Activated effector memory CD4-positive, alpha-beta T cell treated with Interleukin-2 at 50 U/mL for 16 hours (primary cell): ENCODE measurements around the gene RPTOR.
"Not testable (repeated sequence)": the region's sequence is repeated elsewhere in the genome, so short reads cannot be mapped to it uniquely, and the experiment has no call there.

Experiments
- DNase-seq: peaks from one replicate; pipeline ENCODE4 v3.0.0-alpha.2; 2020

The RPTOR gene

DNA sequence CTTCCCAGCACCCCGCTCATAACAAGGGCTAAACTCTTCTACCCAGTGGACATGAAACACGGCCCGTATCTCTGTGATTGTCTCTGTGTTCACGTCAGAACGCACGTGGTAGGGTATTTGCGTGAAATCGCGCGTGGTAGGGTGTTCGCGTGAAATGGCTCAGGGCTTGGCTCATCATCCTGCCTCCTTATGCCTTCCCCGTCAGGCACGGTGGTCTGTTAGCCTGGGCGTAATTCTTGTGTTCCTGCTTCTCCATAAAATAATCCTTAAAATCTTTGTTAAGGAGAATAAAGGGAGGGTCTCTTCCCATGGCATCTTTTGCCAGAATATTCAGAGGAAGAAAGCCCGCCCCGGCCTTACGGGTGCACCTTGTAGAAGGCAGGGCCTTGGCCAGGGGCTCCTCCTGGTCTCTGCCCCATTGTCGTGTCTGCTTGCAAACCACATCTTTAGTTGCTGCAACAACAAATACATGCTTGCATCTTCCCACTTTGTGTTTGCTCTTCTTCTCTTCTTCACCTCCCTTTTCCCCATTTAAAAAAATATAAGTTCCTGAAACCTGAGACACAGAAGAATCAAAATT, 330.3 kb downstream of the RPTOR start:
- DNase-seq: no peak

DNA sequence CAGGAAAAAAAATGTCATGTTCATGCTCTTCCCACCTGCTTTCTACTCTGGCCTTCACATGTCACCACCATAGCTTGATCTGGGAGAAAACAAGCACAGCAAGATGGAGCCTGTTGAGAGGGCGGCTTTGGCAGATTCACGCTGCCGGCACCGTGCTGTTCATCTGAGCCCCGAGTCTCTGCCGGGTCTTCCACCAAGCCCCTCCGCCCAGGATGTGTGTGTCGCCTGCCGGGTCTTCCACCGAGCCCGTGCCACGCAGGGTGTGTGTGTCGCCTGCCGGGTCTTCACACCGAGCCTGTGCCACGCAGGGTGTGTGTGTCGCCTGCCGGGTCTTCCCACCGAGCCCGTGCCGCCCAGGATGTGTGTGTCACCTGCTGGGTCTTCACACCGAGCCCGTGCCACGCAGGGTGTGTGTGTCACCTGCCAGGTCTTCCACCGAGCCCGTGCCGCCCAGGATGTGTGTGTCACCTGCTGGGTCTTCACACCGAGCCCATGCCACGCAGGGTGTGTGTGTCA, 330.9 kb downstream of the RPTOR start:
- DNase-seq: not testable (repeated sequence)

DNA sequence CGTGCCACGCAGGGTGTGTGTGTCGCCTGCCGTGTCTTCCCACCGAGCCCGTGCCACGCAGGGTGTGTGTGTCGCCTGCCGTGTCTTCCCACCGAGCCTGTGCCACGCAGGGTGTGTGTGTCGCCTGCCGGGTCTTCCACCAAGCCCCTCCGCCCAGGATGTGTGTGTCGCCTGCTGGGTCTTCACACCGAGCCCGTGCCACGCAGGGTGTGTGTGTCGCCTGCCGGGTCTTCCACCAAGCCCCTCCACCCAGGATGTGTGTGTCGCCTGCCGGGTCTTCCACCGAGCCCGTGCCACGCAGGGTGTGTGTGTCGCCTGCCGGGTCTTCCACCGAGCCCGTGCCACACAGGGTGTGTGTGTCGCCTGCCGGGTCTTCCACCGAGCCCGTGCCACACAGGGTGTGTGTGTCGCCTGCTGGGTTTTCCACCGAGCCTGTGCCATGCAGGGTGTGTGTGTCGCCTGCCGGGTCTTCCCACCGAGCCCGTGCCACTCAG, 331.9 kb downstream of the RPTOR start:
- DNase-seq: not testable (repeated sequence)

DNA sequence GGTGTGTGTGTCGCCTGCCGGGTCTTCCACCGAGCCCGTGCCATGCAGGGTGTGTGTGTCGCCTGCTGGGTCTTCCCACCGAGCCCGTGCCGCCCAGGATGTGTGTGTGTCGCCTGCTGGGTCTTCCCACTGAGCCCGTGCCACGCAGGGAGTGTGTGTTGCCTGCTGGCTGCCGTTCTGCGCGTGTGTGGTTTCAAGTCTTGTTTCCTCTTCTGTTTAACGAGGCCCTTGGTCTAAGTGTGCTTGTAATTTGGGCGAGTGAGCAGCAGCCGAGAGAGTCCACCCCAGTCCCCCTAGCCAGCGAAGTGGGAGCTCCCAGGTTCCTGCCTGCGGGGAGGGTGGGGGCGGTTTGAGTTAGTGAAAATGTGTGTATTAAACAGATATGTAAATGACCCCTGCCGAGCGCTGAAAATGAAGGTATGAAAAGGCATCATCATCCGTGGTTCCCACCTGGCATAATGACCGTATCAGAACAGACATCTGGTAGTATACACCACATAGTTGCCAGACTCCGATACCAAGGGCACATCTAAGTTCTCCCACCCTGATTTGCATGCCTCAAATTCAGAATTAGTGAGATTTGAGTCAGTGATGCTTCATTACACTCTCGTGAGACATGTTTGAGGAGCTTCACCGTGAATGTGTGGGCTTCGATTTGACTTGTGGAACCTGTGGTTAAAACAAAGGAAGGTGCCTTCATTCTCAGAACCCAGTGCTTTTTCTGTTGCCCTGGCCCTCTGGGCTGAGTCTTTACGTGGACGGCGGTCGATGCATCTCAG, 332.5 kb downstream of the RPTOR start:
- peak; percentile 26 for DNase-seq

DNA sequence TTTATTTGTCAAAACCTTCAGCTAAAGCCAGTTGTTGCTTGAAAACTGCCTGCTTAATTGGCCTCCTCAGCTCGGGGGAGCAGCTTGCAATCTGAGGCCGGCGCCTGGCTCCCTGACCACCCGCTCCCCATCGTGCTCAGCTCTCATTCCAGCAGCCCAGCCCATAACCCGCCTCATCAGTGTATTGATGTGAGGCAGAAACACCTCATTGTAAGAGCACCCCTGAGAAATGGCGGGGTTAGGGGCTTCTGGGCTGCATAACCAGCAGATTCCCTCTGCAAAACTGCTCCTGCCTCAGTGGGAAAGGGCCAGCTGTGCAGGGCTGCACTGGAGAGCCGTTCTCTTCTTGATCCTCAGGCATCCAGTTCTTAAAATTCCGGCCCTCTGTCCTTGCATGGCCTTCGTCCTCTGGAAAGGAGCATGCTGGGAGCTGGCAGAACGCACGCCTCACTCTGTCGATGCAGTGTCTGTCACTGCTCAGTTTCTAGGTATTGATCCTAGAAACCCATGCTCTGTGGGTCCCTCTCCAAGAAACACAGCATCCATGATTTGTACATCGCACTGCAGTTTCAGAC, 333.2 kb downstream of the RPTOR start:
- no peak for DNase-seq

DNA sequence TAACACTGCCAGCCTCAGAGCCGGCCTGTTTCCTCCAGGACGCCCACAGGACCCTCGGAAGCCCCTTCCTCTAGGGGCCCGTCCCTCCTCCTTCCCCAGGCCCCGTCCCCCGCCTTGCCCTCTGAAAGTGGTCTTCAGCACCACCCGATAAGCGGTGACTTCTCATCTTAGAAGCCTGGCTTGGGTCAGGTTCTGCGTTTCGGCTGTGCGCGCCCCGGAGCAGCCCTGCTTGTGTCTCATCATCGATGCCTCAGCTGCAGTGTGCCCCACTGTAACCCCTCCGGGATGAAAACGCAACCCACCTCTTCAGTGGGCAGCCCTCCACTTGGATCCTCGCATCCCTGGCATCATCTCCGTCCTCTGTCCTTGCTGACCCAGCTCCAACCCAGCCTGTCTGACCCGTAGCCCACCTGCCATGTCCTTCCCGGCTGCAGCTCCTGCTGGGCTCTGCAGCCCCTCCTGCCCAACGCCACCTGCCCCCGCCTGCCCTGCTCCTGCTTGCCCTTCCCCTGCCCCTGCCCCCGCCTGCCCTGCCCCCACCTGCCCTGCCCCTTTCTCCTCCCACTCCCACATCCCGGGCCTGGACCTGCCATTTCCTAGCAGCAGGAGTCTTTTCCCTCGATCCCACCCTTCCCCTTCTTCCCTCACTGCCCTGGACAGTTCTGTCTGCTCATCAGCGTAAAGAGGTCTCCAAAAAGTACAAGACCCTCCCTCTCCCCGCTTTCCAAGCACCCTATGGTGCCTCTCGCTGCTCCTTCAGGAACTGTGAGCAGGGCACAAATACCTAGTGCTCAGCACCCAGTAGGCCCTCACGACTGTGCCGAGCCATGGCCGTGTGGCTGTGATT, 334.5 kb downstream of the RPTOR start:
- DNase-seq: no peak

DNA sequence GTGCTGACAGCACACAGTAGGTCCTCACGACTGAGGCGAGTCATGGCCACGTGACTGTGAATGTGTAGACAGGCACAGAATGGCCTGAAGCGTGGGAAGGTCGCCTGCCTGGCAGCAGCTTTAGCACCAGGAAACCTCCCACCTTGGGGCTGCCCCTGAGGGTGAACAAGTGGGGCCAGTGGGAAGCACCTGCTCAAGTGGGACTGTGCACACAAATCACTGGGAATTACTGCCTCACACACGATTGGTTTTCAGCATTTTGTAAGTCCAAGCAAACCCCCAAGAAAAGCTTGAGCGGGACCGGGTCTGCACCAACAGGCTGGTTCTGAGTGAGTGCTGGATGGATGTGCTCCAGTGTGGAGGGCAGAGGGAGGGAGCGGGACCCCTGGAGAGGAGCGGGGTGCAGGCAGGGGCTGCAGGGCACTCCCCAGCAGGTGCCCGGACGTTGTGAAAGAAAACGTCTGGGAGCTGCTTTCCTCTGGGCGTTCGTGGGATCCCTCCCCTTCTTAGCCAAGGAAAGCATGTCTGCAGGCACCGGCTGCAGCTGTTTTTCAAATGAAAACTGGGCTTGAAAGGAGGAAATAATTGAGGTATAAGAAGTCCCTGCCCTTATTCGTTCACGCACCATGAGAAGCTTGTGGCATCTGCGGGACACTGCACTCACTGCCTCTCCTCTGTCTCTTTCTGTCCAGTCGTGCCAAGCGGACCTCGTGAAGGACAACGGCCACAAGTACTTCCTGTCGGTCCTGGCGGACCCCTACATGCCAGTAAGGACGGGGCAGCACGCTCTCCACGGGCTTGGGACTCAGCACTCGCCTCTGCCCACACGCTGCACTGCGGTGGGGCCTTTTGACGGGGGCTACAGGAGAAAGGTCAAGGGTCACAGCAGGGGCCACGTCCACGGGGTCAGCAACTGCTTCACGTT, 335.3 kb downstream of the RPTOR start:
- no peak for DNase-seq

DNA sequence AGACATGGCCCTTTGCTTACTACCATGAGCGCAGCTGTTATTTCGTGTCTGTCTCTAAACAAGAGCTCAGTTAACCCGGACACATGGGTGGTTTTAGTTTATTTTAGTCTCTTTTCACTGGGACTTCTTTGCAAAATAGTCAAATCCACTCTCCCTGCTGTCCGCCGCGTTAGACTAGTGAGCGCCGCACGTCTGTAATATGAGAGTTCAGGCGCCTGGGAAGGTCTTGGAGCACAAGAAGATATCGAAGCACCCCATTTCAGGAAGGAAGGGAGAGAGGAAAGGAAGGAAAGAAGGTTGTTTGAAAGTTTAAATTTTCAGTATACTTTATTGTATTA, 336.0 kb downstream of the RPTOR start:
- DNase-seq: no peak

DNA sequence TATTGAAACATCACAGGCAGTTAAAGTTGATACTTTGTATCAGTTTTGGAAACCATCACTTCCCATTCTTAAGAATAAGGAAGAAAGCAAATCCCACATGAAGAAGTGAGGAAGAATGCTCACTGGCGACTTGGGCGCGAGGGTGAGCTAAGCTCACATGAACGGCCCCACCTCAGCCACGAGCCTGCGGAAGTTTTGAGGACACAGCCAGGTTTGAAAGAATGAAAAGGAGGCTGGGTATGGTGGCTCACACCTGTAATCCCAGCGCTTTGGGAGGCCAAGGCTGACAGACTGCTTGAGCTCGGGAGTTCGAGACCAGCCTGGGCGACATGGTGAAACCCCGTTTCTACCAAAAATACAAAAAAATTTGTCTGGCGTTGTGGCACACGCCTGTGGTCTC, 336.7 kb downstream of the RPTOR start:
- no peak for DNase-seq

DNA sequence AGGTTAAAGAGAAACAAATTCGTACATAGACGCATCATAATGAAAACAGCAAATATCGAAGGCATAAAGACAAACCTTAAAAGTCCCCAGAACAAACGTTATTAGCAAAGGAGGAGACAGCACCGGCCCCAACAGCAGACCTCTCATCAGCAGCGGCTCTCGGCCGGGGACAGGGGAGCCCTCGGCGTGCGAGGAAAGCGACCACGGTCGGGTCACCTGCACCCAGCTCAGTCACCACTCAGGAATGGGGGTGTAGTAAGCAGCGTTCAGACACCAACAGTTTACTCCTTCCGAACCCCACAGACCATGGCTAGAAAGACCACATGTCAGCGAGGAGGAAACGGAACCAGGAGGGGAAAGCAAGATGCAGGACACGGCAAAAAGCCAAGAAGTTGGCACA, 337.7 kb downstream of the RPTOR start:
- no peak for DNase-seq

DNA sequence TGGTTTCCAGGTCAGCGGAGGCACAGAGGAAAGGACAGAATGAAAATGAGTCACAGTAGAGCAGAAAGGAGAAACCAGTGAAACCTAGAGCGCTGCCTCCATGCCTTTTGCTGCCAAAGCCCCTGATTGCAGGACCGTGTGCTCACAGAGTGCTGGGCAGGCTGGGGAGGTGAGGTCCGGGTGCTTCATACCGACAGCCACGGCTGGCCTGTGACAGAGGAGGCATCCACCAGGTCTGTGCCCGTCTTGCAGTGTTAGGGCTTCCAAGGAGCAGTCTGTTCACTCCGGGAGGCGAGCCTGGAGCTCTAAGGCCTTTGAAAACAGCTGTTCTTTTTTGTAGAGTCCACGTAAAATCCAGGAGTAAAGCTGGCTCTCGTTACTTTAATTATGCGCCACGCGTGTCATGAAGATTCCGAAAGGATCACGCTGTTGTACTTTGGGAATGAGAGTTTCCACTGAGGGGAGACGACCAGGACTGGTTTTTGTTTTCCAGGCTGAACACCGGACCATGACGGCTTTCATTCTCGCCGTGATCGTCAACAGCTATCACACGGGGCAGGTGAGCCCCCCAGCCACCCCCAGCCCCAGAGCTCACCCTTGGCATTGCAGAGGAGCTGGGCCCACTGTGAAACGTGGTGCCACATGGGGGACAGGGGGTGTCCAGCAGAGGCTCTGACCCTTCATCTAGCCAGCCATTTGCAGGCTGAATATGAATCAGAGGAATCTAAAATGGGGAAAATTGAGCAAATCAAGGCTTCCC, 338.5 kb downstream of the RPTOR start:
- DNase-seq: no peak

DNA sequence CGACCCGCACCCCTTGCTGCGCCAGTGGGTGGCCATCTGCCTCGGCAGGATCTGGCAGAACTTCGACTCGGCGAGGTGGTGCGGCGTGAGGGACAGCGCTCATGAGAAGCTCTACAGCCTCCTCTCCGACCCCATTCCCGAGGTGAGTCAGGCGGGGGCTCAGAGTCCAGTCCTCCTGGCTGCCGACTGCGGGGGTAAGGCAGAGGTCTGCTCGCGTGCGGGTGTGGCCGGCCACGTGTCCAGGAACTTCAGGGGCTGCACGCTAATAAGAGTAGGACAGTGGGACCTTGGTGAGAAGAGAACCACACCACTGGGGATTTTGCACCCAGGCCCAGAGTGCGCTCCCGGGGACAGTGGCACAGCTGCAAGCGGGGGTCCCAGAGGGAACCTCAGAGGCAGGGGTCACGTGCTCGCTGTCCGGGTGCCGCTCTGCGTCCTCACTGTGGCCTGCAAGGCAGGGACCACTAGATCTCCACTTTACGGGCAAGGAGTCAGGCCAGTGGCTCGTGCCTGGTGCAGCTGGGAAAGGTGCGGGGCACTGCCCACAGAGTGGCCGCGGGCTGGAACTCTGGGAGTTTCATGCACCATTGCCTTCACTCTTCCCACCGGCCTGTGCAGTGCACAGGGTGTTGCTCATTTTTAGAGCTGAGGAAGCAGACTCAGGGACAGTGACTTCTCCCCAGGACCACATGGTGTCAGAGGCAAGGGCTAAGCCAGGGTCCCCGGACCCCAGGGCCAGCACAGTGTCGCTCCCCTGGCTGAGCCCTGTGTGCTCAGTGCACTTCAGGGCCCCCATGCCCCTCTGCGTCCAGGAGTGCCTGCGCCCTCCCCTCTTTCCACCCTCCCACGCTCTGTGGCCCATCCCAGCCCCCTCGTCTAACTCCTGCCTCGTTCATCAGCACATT, 339.4 kb downstream of the RPTOR start:
- DNase-seq: no peak

DNA sequence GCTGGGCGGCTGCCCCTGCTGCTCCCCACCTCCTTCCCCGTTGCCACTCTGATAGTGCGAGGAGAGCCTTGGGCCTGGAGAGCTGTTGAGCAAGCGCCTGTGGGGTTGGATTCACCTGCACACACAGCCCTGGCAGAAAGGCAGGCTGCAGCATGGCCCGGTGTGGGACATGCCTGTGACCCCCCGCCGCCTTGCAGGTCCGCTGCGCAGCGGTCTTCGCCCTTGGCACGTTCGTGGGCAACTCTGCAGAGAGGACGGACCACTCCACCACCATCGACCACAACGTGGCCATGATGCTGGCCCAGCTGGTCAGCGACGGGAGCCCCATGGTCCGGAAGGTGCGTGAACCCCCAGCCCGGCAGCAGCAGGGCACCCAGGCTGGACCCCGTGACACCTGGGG, 340.2 kb downstream of the RPTOR start:
- DNase-seq: no peak

DNA sequence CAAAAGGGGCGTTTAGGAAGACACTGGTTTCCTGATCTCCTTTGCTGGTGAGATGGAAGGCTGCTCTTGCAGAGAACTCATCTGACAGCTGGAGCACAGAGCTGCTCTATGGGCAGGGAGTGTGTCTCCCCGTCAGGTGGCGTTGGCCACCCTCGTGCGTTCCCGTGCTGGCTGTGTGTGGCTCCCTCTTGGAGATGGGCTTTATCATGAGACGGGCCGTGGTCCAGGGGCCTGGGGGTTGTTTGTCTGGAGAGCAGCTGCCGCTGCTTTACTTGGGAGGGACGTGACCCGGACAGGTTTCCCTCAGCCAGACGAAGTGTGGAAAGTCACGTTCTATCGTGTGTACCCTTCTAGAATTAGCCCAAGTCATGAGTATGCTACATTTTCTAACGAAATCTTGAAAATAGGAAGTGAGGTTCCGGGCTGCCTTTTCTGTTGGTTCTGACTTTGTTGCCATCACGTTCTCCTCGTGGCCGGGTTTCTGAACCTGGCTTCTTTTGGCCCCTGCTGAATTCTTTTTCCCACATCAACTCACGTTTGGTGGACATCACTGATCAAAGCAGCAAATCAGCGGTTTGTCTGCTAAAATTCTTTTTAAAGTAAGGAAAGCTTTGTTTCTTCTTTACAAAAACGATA, 341.4 kb downstream of the RPTOR start:
- no peak for DNase-seq

DNA sequence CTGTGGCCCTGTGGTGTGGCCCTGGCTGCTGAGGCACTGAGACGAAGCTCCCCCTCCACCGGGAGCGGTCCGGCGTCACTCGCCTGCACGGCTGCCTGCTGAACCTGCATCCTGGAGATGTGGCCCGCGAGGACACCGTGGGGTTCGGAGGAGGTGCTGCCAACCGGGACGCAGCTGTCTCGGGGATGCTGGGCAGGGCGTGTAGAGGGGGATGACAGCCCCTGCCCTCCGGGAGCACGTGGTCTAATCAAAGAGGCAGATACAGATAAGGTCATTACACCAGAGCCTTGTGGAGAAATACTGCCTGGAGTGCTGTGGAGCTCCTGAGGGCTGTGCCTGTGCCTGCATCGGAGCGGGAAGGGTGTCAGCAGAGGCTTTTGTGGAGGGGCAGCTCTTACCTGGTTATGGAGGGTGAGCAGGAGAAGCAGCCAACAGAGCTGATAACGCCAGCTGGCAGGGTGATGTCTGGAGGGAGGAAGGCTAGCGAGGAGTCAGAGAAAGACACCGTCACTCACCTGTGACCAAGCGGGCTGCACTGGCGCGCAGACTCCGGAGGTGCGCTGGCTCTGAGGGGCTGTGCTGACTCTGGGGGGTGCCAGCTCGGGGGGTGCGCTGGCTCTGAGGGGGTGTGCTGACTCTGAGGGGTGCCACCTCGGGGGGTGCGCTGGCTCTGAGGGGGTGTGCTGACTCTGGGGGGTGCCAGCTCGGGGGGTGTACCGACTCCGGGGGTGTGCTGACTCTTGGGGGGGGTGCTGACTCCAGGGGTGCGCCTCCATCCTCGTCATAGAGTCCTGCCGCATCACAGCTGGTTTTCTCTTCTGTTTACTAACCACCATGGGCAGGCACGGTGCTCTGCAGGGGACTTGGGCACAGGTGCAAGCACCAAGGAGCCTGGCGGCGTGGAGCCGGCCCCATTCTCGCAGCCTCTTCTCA, 342.3 kb downstream of the RPTOR start:
- DNase-seq: no peak

DNA sequence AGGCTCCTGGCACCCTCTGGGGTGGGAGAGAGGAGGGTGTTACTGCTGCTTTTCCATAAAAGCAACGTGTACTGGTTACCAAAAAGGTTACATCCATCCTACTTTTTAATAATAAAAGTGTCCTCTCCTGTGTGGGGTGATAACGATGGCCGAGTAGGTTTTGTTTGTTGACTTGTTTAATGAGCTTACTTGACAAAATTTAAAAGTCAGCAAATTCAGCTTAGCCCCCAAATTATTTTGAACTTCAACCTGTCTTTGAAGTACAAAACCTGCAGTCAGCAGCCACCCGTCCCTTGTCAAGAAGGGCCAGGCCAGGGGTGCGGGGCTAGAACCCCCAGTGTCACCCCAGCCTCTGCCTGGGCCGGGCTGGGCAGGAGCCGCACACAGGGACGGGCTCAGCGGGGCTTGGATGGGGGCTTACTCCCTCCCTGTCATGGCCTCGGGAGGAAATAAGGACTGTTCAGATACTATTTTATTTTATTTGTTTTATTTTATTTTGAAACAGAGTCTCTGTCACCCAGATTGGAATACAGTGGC, 343.1 kb downstream of the RPTOR start:
- no peak for DNase-seq

DNA sequence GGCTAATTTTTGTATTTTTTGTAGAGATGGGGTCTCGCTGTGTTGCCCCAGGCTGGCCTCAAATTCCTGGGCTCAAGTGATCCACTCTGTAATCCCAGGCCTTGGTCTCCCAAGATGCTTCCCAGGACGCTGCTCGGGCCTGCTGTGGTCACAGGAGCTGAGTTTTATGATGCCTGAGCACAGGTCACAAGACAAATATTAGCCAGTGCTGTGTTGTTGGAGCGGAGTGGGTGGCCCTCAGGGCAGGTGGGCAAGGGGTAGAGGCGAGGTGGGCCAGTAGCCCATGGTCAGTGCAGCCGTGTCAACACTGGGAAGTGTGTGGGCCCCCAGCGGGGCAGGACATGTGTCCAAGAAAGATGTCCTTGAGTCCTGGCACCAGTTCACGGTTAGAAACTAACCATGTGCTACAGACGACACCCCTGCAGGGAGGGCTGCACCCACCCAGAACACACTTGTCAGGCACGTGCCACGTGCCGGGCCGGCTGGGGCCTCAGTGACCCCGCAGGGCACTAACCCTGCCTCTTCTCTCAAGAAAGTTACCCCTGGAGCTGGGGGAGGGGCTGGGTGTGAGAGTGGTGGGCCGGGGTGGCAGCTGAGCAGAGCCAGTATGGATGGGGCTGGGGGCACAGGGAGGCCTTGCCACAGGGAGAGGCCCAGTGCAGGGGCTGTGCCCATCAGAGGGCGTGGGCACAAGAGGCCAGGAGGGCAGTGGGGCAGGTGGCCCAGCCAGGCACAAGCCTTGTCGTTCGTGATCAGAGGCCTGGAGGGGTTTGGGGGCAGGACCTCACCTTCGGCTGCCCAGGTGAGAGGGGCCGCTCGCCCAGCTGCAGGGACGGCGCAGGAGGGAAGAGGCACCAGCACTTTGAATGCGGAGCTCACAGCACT, 343.9 kb downstream of the RPTOR start:
- no peak for DNase-seq
